BJ (cell line): Measurements from ENCODE around the gene PITPNM3. TPM values are rescaled to one million over a fixed set of nuclear protein-coding genes. Genes with fewer than 3 reads are reported as not detected.

Experiments
- CTCF ChIA-PET: fragments of 350-600 bp; formaldehyde crosslinking; extraction: SDS; loops from one replicate; lab custom pipeline; 2021; ENCODE audit warnings: antibody characterized with exemption, inconsistent platforms; lab: Yijun Ruan, JAX
- POLR2A ChIA-PET: fragments of 300-600 bp; sonication (Branson Sonifier 250); formaldehyde crosslinking; extraction: SDS; loops from one replicate; lab custom pipeline; 2021; ENCODE audit warnings: antibody characterized with exemption; lab: Charles Lee
- DNase-seq: peaks from one replicate; pipeline ENCODE4 v3.0.0-alpha.2; 2011; ENCODE audit warnings: low read depth
- H3K27me3 ChIP-seq: 2 replicates; pipeline ENCODE4 v1.6.0; 2011; ENCODE audit warnings: low read length; ENCODE audit not compliant: control insufficient read depth, insufficient read depth
- H3K36me3 ChIP-seq: 2 replicates; pipeline ENCODE4 v1.5.1; 2011; ENCODE audit warnings: low read length; ENCODE audit not compliant: control insufficient read depth, insufficient read depth
- H3K4me3 ChIP-seq: 2 replicates; pipeline ENCODE4 v1.5.1; 2011; ENCODE audit warnings: low read depth, mild to moderate bottlenecking, control low read depth, low read length
- polyA plus RNA-seq: library from polyadenylated mRNA; depleted of rRNA; stranded (reverse); fragments of >200 nt; gene quantifications from 2 replicates; pipeline ENCODE4 v1.2.3, GENCODE V29; 2011
- TF ChIP-seq, protein P1 (sequence below): IDR thresholded peaks from 2 replicates; pipeline ENCODE4 v1.5.1; 2011; ENCODE audit warnings: low read depth, mild to moderate bottlenecking, control low read depth, inconsistent platforms, low read length, moderate library complexity; ENCODE audit not compliant: insufficient read depth

Gene PITPNM3
- polyA plus RNA-seq, 1 experiment, result 0.64 TPM

DNA sequence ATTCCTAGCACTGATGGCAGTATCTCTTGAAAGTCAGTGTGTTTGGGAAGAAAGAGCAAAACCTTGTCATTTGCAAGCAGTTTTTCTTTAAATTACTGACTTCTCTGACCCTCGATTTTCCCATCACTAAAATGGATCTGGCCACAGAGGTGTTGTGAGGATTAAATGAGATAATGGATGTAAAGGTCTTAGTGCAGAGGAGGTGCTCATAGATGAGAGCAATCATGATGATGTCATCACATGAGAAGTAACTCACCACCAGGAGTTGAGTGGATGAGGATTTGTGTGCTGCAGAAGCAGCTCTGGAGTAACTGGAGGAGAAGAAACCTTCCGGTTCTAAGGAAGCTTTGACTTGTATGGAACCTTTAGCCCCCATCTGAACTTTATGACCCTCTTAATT is 30.6 kb downstream of the PITPNM3 start:
- no peak for DNase-seq

DNA sequence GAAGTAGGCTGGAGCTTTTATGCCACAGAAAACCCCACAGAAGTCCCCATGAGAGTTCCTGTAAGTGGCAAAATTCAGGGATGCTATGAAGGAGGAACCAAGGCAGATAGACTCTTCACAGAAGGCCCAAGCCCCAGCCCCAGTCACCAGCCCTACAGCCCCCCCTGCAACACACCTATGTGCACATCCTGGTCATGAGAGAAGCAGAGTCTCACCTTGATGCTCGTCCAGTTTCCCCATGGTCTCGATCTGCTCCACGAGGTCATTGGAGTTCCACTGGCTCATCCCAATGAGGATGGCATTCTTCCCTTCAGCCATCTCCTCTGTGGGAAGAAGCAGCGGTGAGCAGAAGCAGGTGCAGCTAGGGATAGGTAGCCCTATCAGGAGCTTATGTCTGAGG is 31.2 kb downstream of the PITPNM3 start:
- TF ChIP-seq, protein P1, sequence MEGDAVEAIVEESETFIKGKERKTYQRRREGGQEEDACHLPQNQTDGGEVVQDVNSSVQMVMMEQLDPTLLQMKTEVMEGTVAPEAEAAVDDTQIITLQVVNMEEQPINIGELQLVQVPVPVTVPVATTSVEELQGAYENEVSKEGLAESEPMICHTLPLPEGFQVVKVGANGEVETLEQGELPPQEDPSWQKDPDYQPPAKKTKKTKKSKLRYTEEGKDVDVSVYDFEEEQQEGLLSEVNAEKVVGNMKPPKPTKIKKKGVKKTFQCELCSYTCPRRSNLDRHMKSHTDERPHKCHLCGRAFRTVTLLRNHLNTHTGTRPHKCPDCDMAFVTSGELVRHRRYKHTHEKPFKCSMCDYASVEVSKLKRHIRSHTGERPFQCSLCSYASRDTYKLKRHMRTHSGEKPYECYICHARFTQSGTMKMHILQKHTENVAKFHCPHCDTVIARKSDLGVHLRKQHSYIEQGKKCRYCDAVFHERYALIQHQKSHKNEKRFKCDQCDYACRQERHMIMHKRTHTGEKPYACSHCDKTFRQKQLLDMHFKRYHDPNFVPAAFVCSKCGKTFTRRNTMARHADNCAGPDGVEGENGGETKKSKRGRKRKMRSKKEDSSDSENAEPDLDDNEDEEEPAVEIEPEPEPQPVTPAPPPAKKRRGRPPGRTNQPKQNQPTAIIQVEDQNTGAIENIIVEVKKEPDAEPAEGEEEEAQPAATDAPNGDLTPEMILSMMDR, result no peak
- ChIA-PET CTCF (interaction anchor here (1.0 kb wide), 1 partner anchor 9 kb away, joined by 4 read pairs; no protein-coding TSS in a partner anchor), POLR2A (no interaction called here)
- no peaks in the 10 kb centered on the region for H3K36me3 ChIP-seq
- no peaks in the 10 kb centered on the region for H3K27me3 ChIP-seq
- no peak for DNase-seq
- no peak overlapping the region for H3K4me3 ChIP-seq

More for the DNA sequence above, 30.6 kb downstream of the PITPNM3 start:
- no peaks in the 10 kb centered on the region for H3K36me3 ChIP-seq
- CTCF ChIA-PET, result interaction anchor here (1.4 kb wide), 1 partner anchor 23 kb away, joined by 4 read pairs; no protein-coding TSS in a partner anchor
- H3K27me3 ChIP-seq, result peaks cover 2% of the 10 kb centered on the region; the same call in 1 of the 2 replicates
- H3K4me3 ChIP-seq, result no peak overlapping the region
- TF ChIP-seq, protein P1, result no peak
- POLR2A ChIA-PET, result no interaction called here

DNA sequence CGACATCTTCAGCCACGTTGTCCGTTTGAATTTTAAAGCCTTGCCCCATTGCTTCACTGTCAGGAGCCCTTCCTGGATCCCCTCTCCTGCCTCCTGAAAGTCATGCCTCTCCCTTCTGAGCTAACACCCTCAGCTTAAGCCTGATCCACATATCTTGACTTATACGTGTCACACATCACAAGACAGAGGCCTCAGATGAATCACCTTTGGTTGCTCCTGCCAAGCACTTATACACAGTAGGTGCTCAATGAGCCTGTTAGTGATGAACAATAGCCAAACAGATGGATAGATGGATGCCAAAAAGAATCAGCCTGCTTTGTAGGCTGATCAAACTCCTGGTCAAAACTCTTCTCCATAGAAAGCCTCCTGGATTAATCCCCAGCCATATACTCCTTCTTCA is 31.8 kb downstream of the PITPNM3 start:
- ChIA-PET CTCF (interaction anchor here (1.0 kb wide), 1 partner anchor 10 kb away, joined by 4 read pairs; no protein-coding TSS in a partner anchor), POLR2A (no interaction called here)
- TF ChIP-seq, protein P1, result no peak
- Histone ChIP-seq H3K4me3 (no peak overlapping the region), H3K27me3 (no peaks in the 10 kb centered on the region), H3K36me3 (no peaks in the 10 kb centered on the region)
- no peak for DNase-seq

DNA sequence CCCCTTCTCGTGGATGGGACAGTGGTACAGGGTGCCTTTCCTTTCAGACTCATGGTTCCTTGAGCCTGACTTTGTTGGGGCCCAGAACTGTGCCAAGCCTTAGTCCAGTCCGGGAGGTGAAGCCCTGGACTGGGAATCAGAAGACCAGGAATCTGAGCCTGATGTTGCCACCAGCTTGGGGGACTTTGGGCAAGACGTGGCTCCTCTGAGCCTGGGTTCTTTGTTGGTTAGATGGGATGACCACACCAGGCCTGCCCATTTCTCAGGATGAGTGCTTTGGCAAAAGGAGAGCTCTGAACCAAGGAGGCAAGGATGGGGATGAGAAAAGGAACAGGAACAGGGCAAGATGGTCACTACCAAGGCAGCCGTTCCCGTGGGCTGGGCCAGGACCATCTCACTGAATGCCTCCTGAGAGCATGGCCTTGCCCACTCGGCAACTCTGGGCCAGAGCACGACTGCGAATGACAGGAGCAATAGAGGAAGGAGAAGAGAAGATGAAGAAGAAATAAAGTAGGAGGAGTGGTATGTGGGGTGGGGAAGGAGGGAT is 32.5 kb downstream of the PITPNM3 start:
- no peak for DNase-seq
- ChIA-PET CTCF (interaction anchor here (1.7 kb wide), 1 partner anchor 13 kb away, joined by 4 read pairs; no protein-coding TSS in a partner anchor), POLR2A (no interaction called here)
- H3K27me3 ChIP-seq, result no peaks in the 10 kb centered on the region
- H3K4me3 ChIP-seq, result no peak overlapping the region
- no peaks in the 10 kb centered on the region for H3K36me3 ChIP-seq
- TF ChIP-seq, protein P1, result no peak

DNA sequence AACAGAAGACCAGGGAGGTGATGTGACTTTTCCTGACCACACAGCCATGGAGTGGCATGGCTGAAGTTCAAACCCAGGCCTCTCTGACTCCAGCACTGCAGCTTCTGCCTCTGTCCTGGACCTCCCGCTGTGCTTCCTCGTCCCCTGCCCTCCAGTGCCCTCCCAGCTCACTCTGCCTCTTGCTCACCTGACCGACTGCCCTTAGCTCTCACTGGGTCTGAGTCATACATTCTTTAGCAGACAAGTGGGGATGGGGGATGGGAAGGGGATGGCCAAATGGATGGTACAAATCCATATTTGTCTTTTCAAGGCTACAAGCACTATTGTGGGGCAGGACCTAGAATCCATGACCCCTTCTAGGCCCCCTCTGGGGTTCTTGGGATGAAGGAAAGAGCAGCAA is 33.0 kb downstream of the PITPNM3 start:
- Histone ChIP-seq H3K27me3 (no peaks in the 10 kb centered on the region), H3K4me3 (no peak overlapping the region), H3K36me3 (no peaks in the 10 kb centered on the region)
- ChIA-PET CTCF (interaction anchor here (0.6 to 1.7 kb wide), 2 partner anchors 13 to 613 kb away, joined by 3 to 4 read pairs; no protein-coding TSS in a partner anchor), POLR2A (no interaction called here)
- DNase-seq, result no peak
- TF ChIP-seq, protein P1, result no peak
